Neural progenitor cell (in vitro differentiated cells): ENCODE results near the gene REPS1. TPM values are rescaled to one million over a fixed set of nuclear protein-coding genes. Genes with fewer than 3 reads are reported as not detected.

ENCODE experiments used
- DNase-seq: peaks from one replicate; pipeline ENCODE4 v3.0.0-alpha.2; 2016; ENCODE audit warnings: low spot score
- H2AFZ ChIP-seq: fragments of 200-600 bp; sonication (generic); replicated peaks from 2 replicates; pipeline ENCODE4 v1.6.1; 2016; ENCODE audit warnings: antibody characterized with exemption
- H3F3A ChIP-seq: fragments of 200-600 bp; sonication (generic); 2 replicates; pipeline ENCODE4 v1.6.1; 2016; ENCODE audit warnings: antibody characterized with exemption, low read depth
- H3K27ac ChIP-seq: fragments of 200-600 bp; sonication (generic); 2 replicates; pipeline ENCODE4 v1.5.1; 2016; ENCODE audit warnings: mild to moderate bottlenecking
- H3K27me3 ChIP-seq: fragments of 200-600 bp; sonication (generic); 2 replicates; pipeline ENCODE4 v1.6.1; 2016; ENCODE audit warnings: mild to moderate bottlenecking, moderate library complexity
- H3K36me3 ChIP-seq: fragments of 200-600 bp; sonication (generic); 2 replicates; pipeline ENCODE4 v1.5.1; 2016
- H3K4me1 ChIP-seq: fragments of 200-600 bp; sonication (generic); 2 replicates; pipeline ENCODE4 v1.6.1; 2016; ENCODE audit warnings: mixed run types
- H3K4me2 ChIP-seq: fragments of 200-600 bp; sonication (generic); 2 replicates; pipeline ENCODE4 v1.6.1; 2016
- H3K4me3 ChIP-seq: fragments of 200-600 bp; sonication (generic); 2 replicates; pipeline ENCODE4 v1.5.1; 2016
- H3K79me2 ChIP-seq: fragments of 200-600 bp; sonication (generic); 2 replicates; pipeline ENCODE4 v1.6.1; 2016; ENCODE audit warnings: low read depth
- H3K9ac ChIP-seq: fragments of 200-600 bp; sonication (generic); 2 replicates; pipeline ENCODE4 v1.6.1; 2016
- H3K9me3 ChIP-seq: fragments of 200-600 bp; sonication (generic); 2 replicates; pipeline ENCODE4 v1.5.1; 2016; ENCODE audit warnings: low read depth
- H4K20me1 ChIP-seq: fragments of 200-600 bp; sonication (generic); 2 replicates; pipeline ENCODE4 v1.6.1; 2016; ENCODE audit warnings: low read depth
- H3K27ac Mint-ChIP-seq: 3 replicates; pipeline ENCODE4 v1.8.0; 2021; ENCODE audit warnings: mixed read lengths
- H3K27me3 Mint-ChIP-seq: 2 replicates; pipeline ENCODE4 v1.8.0; 2022; ENCODE audit warnings: low read depth, mild to moderate bottlenecking, inconsistent platforms, moderate library complexity, mixed read lengths; ENCODE audit not compliant: insufficient read depth
- H3K36me3 Mint-ChIP-seq: 3 replicates; pipeline ENCODE4 v1.8.0; 2021; ENCODE audit warnings: mixed read lengths
- H3K4me1 Mint-ChIP-seq: 3 replicates; pipeline ENCODE4 v1.8.0; 2021; ENCODE audit warnings: mixed read lengths
- H3K4me3 Mint-ChIP-seq: 3 replicates; pipeline ENCODE4 v1.8.0; 2021; ENCODE audit warnings: mild to moderate bottlenecking, moderate library complexity, mixed read lengths
- H3K9me3 Mint-ChIP-seq: 3 replicates; pipeline ENCODE4 v1.8.0; 2020; ENCODE audit warnings: mixed read lengths
- EZH2 ChIP-seq: fragments of 200-600 bp; sonication (generic); IDR thresholded peaks from 2 replicates; pipeline ENCODE4 v1.6.1; 2017; ENCODE audit warnings: antibody characterized with exemption, mild to moderate bottlenecking, moderate library complexity
- EZH2phosphoT487 ChIP-seq: fragments of 200-600 bp; sonication (generic); IDR thresholded peaks from 2 replicates; pipeline ENCODE4 v1.6.1; 2017; ENCODE audit warnings: antibody characterized with exemption
- total RNA-seq: library from RNA; depleted of rRNA; stranded (reverse); fragments of >200 nt; gene quantifications from 2 replicates; pipeline ENCODE4 v1.2.3, GENCODE V29; 2015; ENCODE audit warnings: low replicate concordance
- TF ChIP-seq, protein P1 (sequence below): fragments of 200-600 bp; sonication (generic); IDR thresholded peaks from 2 replicates; pipeline ENCODE4 v1.5.1; 2017; ENCODE audit warnings: antibody characterized with exemption, mild to moderate bottlenecking

The REPS1 gene
- total RNA-seq, 1 donor from 2014 or later = 97.5 TPM

DNA sequence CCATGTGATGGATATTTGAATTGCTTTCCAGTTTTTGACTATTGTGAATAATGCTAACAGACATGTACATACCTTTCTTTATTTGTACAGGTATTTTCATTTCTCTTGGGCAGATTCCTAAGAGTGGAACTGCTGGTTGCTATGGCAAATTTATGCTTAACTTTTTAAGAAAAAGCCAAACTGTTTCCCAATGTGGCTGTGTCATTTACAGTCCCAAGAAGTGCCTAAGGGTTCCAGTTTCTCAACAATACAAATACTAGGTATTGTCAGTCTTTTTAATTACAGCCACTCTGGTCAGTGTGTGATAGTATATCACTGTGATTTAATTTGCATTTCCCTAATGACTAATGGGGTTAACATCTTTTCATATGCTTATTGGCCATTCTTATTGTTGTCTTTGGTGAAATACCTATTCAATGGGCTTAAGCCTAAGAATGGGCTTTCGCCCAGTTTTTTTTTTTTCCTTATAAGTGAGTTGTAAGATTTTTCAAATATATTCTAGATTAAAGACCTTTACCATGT lies 10.3 kb downstream of the REPS1 start:
- TF ChIP-seq EZH2 (no peak), EZH2phosphoT487 (no peak)
- TF ChIP-seq, protein P1, sequence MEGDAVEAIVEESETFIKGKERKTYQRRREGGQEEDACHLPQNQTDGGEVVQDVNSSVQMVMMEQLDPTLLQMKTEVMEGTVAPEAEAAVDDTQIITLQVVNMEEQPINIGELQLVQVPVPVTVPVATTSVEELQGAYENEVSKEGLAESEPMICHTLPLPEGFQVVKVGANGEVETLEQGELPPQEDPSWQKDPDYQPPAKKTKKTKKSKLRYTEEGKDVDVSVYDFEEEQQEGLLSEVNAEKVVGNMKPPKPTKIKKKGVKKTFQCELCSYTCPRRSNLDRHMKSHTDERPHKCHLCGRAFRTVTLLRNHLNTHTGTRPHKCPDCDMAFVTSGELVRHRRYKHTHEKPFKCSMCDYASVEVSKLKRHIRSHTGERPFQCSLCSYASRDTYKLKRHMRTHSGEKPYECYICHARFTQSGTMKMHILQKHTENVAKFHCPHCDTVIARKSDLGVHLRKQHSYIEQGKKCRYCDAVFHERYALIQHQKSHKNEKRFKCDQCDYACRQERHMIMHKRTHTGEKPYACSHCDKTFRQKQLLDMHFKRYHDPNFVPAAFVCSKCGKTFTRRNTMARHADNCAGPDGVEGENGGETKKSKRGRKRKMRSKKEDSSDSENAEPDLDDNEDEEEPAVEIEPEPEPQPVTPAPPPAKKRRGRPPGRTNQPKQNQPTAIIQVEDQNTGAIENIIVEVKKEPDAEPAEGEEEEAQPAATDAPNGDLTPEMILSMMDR = no peak
- Histone ChIP-seq H2AFZ (no peak overlapping the region), H3F3A (peaks cover 14% of the 10 kb centered on the region), H3K79me2 (peaks cover 100% of the 10 kb centered on the region), H3K36me3 (no peaks in the 10 kb centered on the region), H3K27ac (no peak overlapping the region), H3K4me3 (no peak overlapping the region), H3K9me3 (no peaks in the 10 kb centered on the region), H4K20me1 (peaks cover 100% of the 10 kb centered on the region), H3K4me2 (no peak overlapping the region), H3K9ac (no peak overlapping the region), H3K4me1 (peaks cover 61% of the 10 kb centered on the region), H3K27me3 (no peaks in the 10 kb centered on the region)
- H3K27me3 Mint-ChIP-seq = no peaks in the 10 kb centered on the region
- no peaks in the 10 kb centered on the region for H3K9me3 Mint-ChIP-seq
- no peak overlapping the region for H3K27ac Mint-ChIP-seq
- peaks cover 28% of the 10 kb centered on the region for H3K4me1 Mint-ChIP-seq
- peaks cover 3% of the 10 kb centered on the region for H3K36me3 Mint-ChIP-seq
- H3K4me3 Mint-ChIP-seq = no peak overlapping the region
- DNase-seq = no peak

- Histone ChIP-seq H3K9ac (no peak overlapping the region), H3K36me3 (no peaks in the 10 kb centered on the region), H3F3A (peaks cover 16% of the 10 kb centered on the region), H3K9me3 (no peaks in the 10 kb centered on the region), H2AFZ (no peak overlapping the region), H3K4me3 (no peak overlapping the region), H3K4me2 (no peak overlapping the region), H3K79me2 (peaks cover 100% of the 10 kb centered on the region), H3K27ac (no peak overlapping the region), H3K27me3 (no peaks in the 10 kb centered on the region), H3K4me1 (peaks cover 66% of the 10 kb centered on the region), H4K20me1 (peaks cover 100% of the 10 kb centered on the region)
- no peak overlapping the region for H3K27ac Mint-ChIP-seq
- TF ChIP-seq EZH2phosphoT487 = no peak
- TF ChIP-seq, protein P1 = no peak
- H3K4me3 Mint-ChIP-seq = no peak overlapping the region
- peaks cover 30% of the 10 kb centered on the region for H3K4me1 Mint-ChIP-seq
- no peaks in the 10 kb centered on the region for H3K27me3 Mint-ChIP-seq
- DNase-seq = no peak
- no peaks in the 10 kb centered on the region for H3K9me3 Mint-ChIP-seq
- peaks cover 3% of the 10 kb centered on the region for H3K36me3 Mint-ChIP-seq
Measured at GRCh38 chr6:138977242-138977641, 10.8 kb downstream of the REPS1 start.

DNA sequence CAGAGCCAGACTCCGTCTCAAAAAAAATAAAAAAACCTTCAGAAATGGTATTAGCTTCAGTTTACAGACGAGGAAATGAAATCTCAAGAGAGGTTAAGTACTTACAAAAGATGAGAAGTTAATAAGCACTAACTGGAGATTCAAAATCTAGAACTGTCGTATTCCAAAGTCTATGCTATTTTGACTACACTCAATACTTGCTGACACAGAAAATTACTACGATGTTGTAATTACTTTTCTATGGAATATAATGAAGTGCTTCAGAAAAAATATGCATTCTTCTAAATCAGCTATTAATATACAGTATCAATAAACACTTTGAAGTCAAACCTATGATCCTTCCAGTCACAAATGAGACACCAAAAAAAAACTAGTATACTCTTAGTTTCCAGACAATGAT lies 12.2 kb downstream of the REPS1 start:
- no peak overlapping the region for H3K9ac ChIP-seq
- no peak overlapping the region for H3K4me3 ChIP-seq
- H3K4me1 ChIP-seq = peaks cover 67% of the 10 kb centered on the region
- H3K79me2 ChIP-seq = peaks cover 100% of the 10 kb centered on the region
- H3K9me3 ChIP-seq = no peaks in the 10 kb centered on the region
- H3K27ac ChIP-seq = peak overlapping the region; percentile 63
- no peak for DNase-seq
- no peak overlapping the region for H3K4me3 Mint-ChIP-seq
- H2AFZ ChIP-seq = no peak overlapping the region
- H3K36me3 Mint-ChIP-seq = peaks cover 3% of the 10 kb centered on the region
- peaks cover 40% of the 10 kb centered on the region for H3K4me1 Mint-ChIP-seq
- peaks cover 30% of the 10 kb centered on the region for H3F3A ChIP-seq
- H3K27ac Mint-ChIP-seq = no peak overlapping the region
- no peak for TF ChIP-seq EZH2phosphoT487
- TF ChIP-seq, protein P1 = no peak
- TF ChIP-seq EZH2 = no peak
- H3K27me3 ChIP-seq = no peaks in the 10 kb centered on the region
- H3K9me3 Mint-ChIP-seq = no peaks in the 10 kb centered on the region
- no peaks in the 10 kb centered on the region for H3K36me3 ChIP-seq
- peaks cover 100% of the 10 kb centered on the region for H4K20me1 ChIP-seq
- no peaks in the 10 kb centered on the region for H3K27me3 Mint-ChIP-seq
- no peak overlapping the region for H3K4me2 ChIP-seq
